Stimulated activated CD4-positive, alpha-beta T cell treated with anti-CD3 and anti-CD28 coated beads, TNF-alpha, amount 100 ng/mL, for 48 hours (primary cell): ENCODE measurements around the gene RFLNA.

Experiments used
- DNase-seq, 3 donors: peaks; one replicate each; pipeline ENCODE4 v3.0.0-alpha.2; 2020; ENCODE audit warnings: low read depth in 3 of 3

The RFLNA gene

GRCh38 chr12:124336742-124337520, 42.0 kb downstream of the RFLNA start:
- no peak for DNase-seq

GRCh38 chr12:124337622-124338021, 42.7 kb downstream of the RFLNA start:
- DNase-seq: no peak

GRCh38 chr12:124338448-124338847, 43.6 kb downstream of the RFLNA start:
- no peak for DNase-seq

GRCh38 chr12:124338876-124339603, 44.1 kb downstream of the RFLNA start:
- no peak for DNase-seq

DNA sequence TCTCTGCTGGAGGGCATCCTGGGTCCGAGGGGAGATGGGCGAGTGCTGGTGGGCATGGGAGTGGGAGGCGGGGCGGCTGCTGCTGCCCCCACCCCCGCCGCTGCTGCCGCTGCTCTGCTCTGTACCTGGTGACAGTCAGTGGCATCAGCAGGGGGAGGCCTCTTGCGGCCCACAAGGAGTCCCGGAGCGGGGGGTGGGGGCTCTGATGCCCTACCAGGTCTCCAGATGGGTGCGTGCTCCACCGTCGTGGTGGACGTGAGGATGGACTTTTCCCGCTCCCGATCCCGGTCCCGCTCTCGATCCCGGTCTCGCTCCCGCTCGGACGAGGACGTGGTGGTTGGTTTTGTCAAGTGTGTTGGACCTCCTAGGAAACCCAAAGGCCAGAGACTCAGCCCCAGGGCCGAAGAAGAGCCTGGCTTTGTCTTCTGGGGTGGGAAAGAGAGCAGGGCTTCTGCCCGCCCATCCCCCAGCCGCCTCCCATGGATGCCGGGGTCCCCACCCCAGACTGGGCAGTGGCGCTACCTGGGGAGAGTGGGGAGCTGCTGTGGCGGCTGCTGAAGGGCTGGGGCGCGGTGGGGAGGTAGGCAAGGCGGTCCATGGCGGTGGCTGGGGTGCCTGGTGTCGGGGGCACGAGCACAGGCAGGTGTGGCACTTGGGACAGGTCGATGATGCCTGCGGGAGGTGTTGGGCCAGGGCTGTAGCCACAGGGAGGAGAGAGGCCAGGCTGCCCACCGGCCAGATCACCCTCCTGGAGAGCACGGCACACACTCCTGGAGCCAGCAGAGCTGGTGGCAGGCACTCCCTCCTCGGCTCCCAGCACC, 45.4 kb downstream of the RFLNA start:
- DNase-seq: no peak

- DNase-seq: no peak
Observed at GRCh38 chr12:124341645-124342069, 46.8 kb downstream of the RFLNA start.

GRCh38 chr12:124344022-124344421, 49.1 kb downstream of the RFLNA start:
- no peak for DNase-seq

DNA sequence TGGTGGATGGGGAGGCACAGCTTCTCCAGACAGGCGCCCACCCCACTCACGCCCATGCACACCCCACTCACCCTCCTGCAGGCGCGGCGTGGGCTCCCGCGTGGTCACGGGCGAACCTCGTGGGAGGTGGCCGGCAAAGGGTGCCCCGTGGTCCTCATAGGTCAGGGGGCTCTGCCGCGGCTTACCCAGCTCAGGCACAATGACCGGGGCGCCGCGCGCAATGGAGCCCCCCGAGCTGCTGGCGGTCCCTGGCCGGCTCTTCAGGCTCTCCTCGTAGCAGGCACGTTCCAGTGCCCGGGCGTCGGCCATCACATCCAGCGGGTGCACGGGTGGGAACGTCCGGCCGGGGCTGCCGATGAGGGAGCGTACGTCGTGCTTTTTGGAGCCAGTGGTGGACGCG, 49.6 kb downstream of the RFLNA start:
- DNase-seq: no peak

- no peak for DNase-seq
Observed at GRCh38 chr12:124345795-124346194, 50.9 kb downstream of the RFLNA start.

GRCh38 chr12:124346425-124347168, 51.7 kb downstream of the RFLNA start:
- DNase-seq: no peak

- DNase-seq: no peak
Observed at GRCh38 chr12:124347335-124347734, 52.4 kb downstream of the RFLNA start.

- DNase-seq: no peak
Observed at GRCh38 chr12:124347805-124348658, 53.1 kb downstream of the RFLNA start.

DNA sequence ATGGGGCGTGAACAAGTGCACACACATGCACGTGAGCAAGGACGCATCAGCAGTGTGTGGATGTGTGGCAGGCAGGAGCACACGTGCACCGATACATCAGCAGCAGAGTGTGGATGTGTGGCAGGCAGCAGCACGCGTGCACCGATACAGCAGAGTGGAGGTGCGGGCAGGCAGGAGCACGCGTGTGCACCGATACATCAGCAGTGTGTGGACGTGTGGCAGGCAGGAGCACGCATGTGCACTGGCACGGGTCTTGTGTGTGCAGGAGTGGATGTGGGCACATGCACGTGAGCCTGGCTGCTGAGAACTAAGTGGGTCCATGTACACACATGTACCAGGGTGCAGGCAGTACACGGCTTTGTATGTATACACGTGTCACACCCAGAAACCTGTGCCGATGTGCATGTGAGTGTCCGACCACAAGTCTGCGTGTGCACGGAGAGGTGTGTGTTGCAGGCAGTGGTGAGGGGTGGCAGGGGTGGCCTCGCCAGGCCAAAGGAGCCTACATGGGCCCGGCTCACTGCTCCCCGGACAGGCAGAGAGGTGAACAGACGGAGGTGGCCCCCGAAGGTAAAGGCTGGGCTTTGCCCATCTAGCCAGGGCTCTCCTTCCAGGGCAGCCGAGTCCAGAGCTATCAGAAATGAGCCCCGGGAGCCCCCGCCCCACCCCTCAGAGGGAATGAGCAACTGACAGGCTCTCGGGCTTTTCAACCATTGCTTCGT, 53.9 kb downstream of the RFLNA start:
- no peak for DNase-seq

GRCh38 chr12:124350491-124350890, 55.6 kb downstream of the RFLNA start:
- no peak for DNase-seq

GRCh38 chr12:124351422-124351821, 56.5 kb downstream of the RFLNA start:
- DNase-seq: no peak

- DNase-seq: no peak
Observed at GRCh38 chr12:124352257-124352656, 57.4 kb downstream of the RFLNA start.

- DNase-seq: no peak
Observed at GRCh38 chr12:124352839-124353238, 57.9 kb downstream of the RFLNA start.

GRCh38 chr12:124354400-124354799, 59.5 kb downstream of the RFLNA start:
- DNase-seq: no peak

DNA sequence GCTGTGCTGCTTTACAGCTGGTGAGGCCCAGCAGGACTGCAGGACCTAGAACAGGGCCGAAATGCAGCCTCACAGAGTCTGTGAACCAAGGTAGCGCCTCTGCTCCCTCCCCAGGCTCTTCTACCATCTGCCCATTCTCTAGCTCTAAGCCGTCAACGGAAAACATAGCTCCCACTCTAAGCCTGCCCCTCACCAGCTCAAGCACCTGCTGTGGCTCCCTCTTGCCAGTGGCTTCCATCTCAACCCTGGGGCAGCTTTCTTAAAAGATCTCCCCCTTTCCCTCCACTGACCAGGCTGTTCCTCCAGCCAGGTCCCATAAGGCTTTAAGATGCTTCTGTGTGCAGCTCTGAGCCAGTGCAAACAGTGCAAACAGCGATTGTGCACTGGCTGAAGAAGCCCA, 61.3 kb downstream of the RFLNA start:
- no peak for DNase-seq

DNA sequence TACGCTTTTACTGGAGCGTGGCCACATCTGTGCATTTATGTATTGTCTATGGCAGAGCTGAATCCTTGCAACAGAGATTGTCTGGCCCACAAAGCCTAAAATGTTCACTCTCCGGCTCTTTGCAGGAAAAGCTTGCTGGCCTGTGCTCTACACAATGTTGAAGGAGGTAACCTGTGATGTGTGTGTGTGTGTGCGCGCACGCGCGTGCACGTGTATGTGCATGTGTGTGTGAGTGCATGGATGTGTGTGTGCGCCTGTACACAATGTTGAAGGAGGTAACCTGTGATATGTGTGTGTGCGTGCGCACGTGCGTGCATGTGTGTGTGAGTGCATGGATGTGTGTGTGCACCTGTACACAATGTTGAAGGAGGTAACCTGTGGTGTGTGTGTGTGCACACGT, 62.7 kb downstream of the RFLNA start:
- no peak for DNase-seq
